NCI-H2196 treated with DMSO at 0.1 percent for 48 hours (cell line): ENCODE measurements around the gene TMEM235.
"Not testable (repeated sequence)": the region's sequence is repeated elsewhere in the genome, so short reads cannot be mapped to it uniquely, and the experiment has no call there.

ENCODE experiments used
- DNase-seq: peaks from one replicate; lab custom pipeline; 2025; ENCODE audit not compliant: unreplicated experiment; lab: John Stamatoyannopoulos, UW

TMEM235 gene

GRCh38 chr17:78219396-78220150, 11.9 kb upstream of the TMEM235 start:
- no peak for DNase-seq

GRCh38 chr17:78223061-78223460, 8.4 kb upstream of the TMEM235 start:
- DNase-seq = no peak

- no peak for DNase-seq
These were observed 7.7 kb upstream of the TMEM235 start for GRCh38 chr17:78223765-78224164.

- DNase-seq = no peak
These were observed 7.0 kb upstream of the TMEM235 start for GRCh38 chr17:78224231-78225087.

GRCh38 chr17:78225088-78225865, 6.2 kb upstream of the TMEM235 start:
- DNase-seq = no peak

- no peak for DNase-seq
These were observed 5.2 kb upstream of the TMEM235 start for GRCh38 chr17:78226055-78226758.

- DNase-seq = no peak
These were observed 4.5 kb upstream of the TMEM235 start for GRCh38 chr17:78226759-78227454.

GRCh38 chr17:78227455-78227916, 3.9 kb upstream of the TMEM235 start:
- no peak for DNase-seq

GRCh38 chr17:78228176-78228575, 3.3 kb upstream of the TMEM235 start:
- no peak for DNase-seq

GRCh38 chr17:78230252-78230962, 1.0 kb upstream of the TMEM235 start:
- DNase-seq = no peak

GRCh38 chr17:78231991-78232858, 794 bp downstream of the TMEM235 start:
- no peak for DNase-seq

GRCh38 chr17:78232859-78233173, 1.4 kb downstream of the TMEM235 start:
- no peak for DNase-seq

GRCh38 chr17:78233678-78234077, 2.2 kb downstream of the TMEM235 start:
- DNase-seq = no peak

GRCh38 chr17:78234261-78234865, 2.9 kb downstream of the TMEM235 start:
- no peak for DNase-seq

GRCh38 chr17:78235022-78235421, 3.6 kb downstream of the TMEM235 start:
- not testable (repeated sequence) for DNase-seq

GRCh38 chr17:78235885-78236284, 4.5 kb downstream of the TMEM235 start:
- DNase-seq = no peak

GRCh38 chr17:78236362-78237127, 5.1 kb downstream of the TMEM235 start:
- no peak for DNase-seq
